Stimulated activated CD4-positive, alpha-beta T cell treated with anti-CD3 and anti-CD28 coated beads, Interleukin-1b, Interleukin-23, amount 100 ng/mL, for 1 hour (primary cell): ENCODE data around the gene PID1.
"Not testable (repeated sequence)": the region's sequence is repeated elsewhere in the genome, so short reads cannot be mapped to it uniquely, and the experiment has no call there.

Experiments
- DNase-seq, 2 donors: peaks; one replicate each; pipeline ENCODE4 v3.0.0-alpha.2; 2020; ENCODE audit warnings: low read depth in 2 of 2

Gene PID1

GRCh38 chr2:229212241-229212640, 58.8 kb downstream of the PID1 start:
- no peak for DNase-seq

GRCh38 chr2:229210641-229211040, 60.4 kb downstream of the PID1 start:
- DNase-seq, result no peak

- no peak for DNase-seq
Measured at GRCh38 chr2:229206548-229206947, 64.5 kb downstream of the PID1 start.

GRCh38 chr2:229205704-229206103, 65.4 kb downstream of the PID1 start:
- DNase-seq, result no peak

GRCh38 chr2:229202646-229203045, 68.4 kb downstream of the PID1 start:
- no peak for DNase-seq

- no peak for DNase-seq
Measured at GRCh38 chr2:229201521-229201920, 69.6 kb downstream of the PID1 start.

GRCh38 chr2:229199267-229199666, 71.8 kb downstream of the PID1 start:
- DNase-seq, result no peak

- no peak for DNase-seq
Measured at GRCh38 chr2:229196448-229196847, 74.6 kb downstream of the PID1 start.

- DNase-seq, result no peak
Measured at GRCh38 chr2:229195346-229195947, 75.6 kb downstream of the PID1 start.

- DNase-seq, result no peak
Measured at GRCh38 chr2:229193281-229193680, 77.8 kb downstream of the PID1 start.

- DNase-seq, result no peak
Measured at GRCh38 chr2:229191413-229191812, 79.7 kb downstream of the PID1 start.

GRCh38 chr2:229187123-229187522, 84.0 kb downstream of the PID1 start:
- not testable (repeated sequence) for DNase-seq

GRCh38 chr2:229181641-229182040, 89.4 kb downstream of the PID1 start:
- DNase-seq, result no peak

GRCh38 chr2:229180658-229181057, 90.4 kb downstream of the PID1 start:
- DNase-seq, result no peak

GRCh38 chr2:229179628-229180027, 91.5 kb downstream of the PID1 start:
- DNase-seq, result no peak

- no peak for DNase-seq
Measured at GRCh38 chr2:229178706-229179105, 92.4 kb downstream of the PID1 start.

GRCh38 chr2:229178117-229178516, 93.0 kb downstream of the PID1 start:
- DNase-seq, result no peak

GRCh38 chr2:229176136-229176535, 95.0 kb downstream of the PID1 start:
- DNase-seq, result no peak

- DNase-seq, result no peak
Measured at GRCh38 chr2:229175497-229175863, 95.6 kb downstream of the PID1 start.

GRCh38 chr2:229174794-229175496, 96.1 kb downstream of the PID1 start:
- DNase-seq, result no peak

- no peak for DNase-seq
Measured at GRCh38 chr2:229173825-229174359, 97.2 kb downstream of the PID1 start.

GRCh38 chr2:229170916-229171315, 100.2 kb downstream of the PID1 start:
- DNase-seq, result no peak

GRCh38 chr2:229170171-229170570, 100.9 kb downstream of the PID1 start:
- DNase-seq, result no peak

GRCh38 chr2:229169751-229170150, 101.3 kb downstream of the PID1 start:
- DNase-seq, result no peak
